K562 (cell line): Measurements from ENCODE around the gene CALHM1. TPM values are rescaled to one million over a fixed set of nuclear protein-coding genes. Genes with fewer than 3 reads are reported as not detected.

Experiments used
- ATAC-seq: fragments of 200-7000 bp; cut with Tn5 transposase; 3 replicates; pipeline ENCODE4 v1.9.1; 2020; ENCODE audit warnings: moderate library complexity
- BruUV-seq: library from RNA; stranded (reverse); fragments of 400-500 nt; replicated peaks from 2 replicates; lab custom pipeline; 2021; lab: Mats Ljungman, UMichigan
- CTCF ChIA-PET: fragments of 300-600 bp; formaldehyde crosslinking; extraction: SDS; loops from one replicate; lab custom pipeline; 2021; ENCODE audit warnings: low intra/inter-chr PET ratio; lab: Yijun Ruan, JAX
- POLR2A ChIA-PET: fragments of 300-600, 350-650 bp; sonication (Branson Sonifier 250); formaldehyde crosslinking; extraction: SDS; loops from one replicate; lab custom pipeline; 2021; ENCODE audit warnings: antibody characterized with exemption, inconsistent platforms; lab: Yijun Ruan, JAX
- DNase-seq, 4 experiments: peaks; one replicate each; pipeline versions ENCODE4 v3.0.0 to v3.0.0-alpha.2; 2011 to 2018; ENCODE audit warnings: low spot score in 3 of 4, mixed read lengths in 3 of 4; ENCODE audit errors: extremely low read depth in 1 of 4
- FAIRE-seq: peaks from 2 replicates; lab custom pipeline; 2011; peaks lifted over from hg19 to GRCh38; lab: Jason Lieb, UNC
- H2AFZ ChIP-seq: 2 replicates; pipeline ENCODE4 v1.6.0; 2011; ENCODE audit warnings: low read depth, low read length, control low read depth, inconsistent platforms
- H3K27ac ChIP-seq: fragments of 200-600 bp; 3 replicates; pipeline ENCODE4 v1.8.0; 2011; ENCODE audit warnings: low read depth, mild to moderate bottlenecking, control low read depth, inconsistent platforms, low read length, moderate library complexity, mixed read lengths; ENCODE audit errors: extremely low read depth
- H3K27me3 ChIP-seq, 2 experiments: fragments of 300-600 bp in 1 of 2; 2 replicates in 1 of 2; 3 replicates in 1 of 2; pipeline versions ENCODE4 v1.6.0 to v1.8.0; 2011; ENCODE audit warnings: inconsistent platforms in 2 of 2, low read length in 2 of 2, mild to moderate bottlenecking in 1 of 2, mixed read lengths in 1 of 2, moderate library complexity in 1 of 2; ENCODE audit not compliant: control insufficient read depth in 2 of 2, insufficient read depth in 2 of 2
- H3K36me3 ChIP-seq: fragments of 300-600 bp; 3 replicates; pipeline ENCODE4 v1.8.0; 2011; ENCODE audit warnings: mild to moderate bottlenecking, low read length, inconsistent platforms; ENCODE audit not compliant: control insufficient read depth, insufficient read depth
- H3K4me1 ChIP-seq, 2 experiments: fragments of 200-600 bp in 1 of 2; replicated peaks in 1 of 2; 2 replicates in 1 of 2; 3 replicates in 1 of 2; pipeline versions ENCODE4 v1.5.1 to v1.8.0; 2011; ENCODE audit warnings: inconsistent platforms in 2 of 2, low read length in 2 of 2, mild to moderate bottlenecking in 1 of 2, mixed read lengths in 1 of 2, moderate library complexity in 1 of 2; ENCODE audit not compliant: control insufficient read depth in 2 of 2, insufficient read depth in 2 of 2
- H3K4me2 ChIP-seq: 2 replicates; pipeline ENCODE4 v1.6.1; 2011; ENCODE audit warnings: low read length, control low read depth, inconsistent platforms, mixed read lengths; ENCODE audit not compliant: insufficient read depth
- H3K4me3 ChIP-seq: fragments of 200-600 bp; sonication (generic), shearing (Covaris generic); 2 replicates; pipeline ENCODE4 v1.5.1; 2016; ENCODE audit warnings: control low read depth, inconsistent platforms
- H3K79me2 ChIP-seq: fragments of 200-600 bp; 3 replicates; pipeline ENCODE4 v1.8.0; 2011; ENCODE audit warnings: low read length, inconsistent platforms; ENCODE audit not compliant: control insufficient read depth, insufficient read depth
- H3K9ac ChIP-seq, 2 experiments: 2 replicates each; pipeline versions ENCODE4 v1.6.0 to v1.6.1; 2011; ENCODE audit warnings: low read depth in 2 of 2, low read length in 2 of 2, control low read depth in 1 of 2, inconsistent platforms in 1 of 2, mild to moderate bottlenecking in 1 of 2, mixed read lengths in 1 of 2; ENCODE audit not compliant: insufficient read depth in 1 of 2
- H3K9me1 ChIP-seq: one replicate; pipeline ENCODE4 v1.6.0; 2011; ENCODE audit warnings: inconsistent platforms, mild to moderate bottlenecking, low read length, moderate library complexity; ENCODE audit not compliant: control insufficient read depth, insufficient read depth
- H3K9me3 ChIP-seq: replicated peaks from 2 replicates; pipeline ENCODE4 v1.5.1; 2011; ENCODE audit warnings: low read depth, low read length, inconsistent platforms; ENCODE audit not compliant: control insufficient read depth, insufficient read depth
- H4K20me1 ChIP-seq: replicated peaks from 2 replicates; pipeline ENCODE4 v1.6.1; 2011; ENCODE audit warnings: low read length, inconsistent platforms, mixed read lengths; ENCODE audit not compliant: control insufficient read depth, insufficient read depth
- HCFC1 ChIP-seq: IDR thresholded peaks from 2 replicates; pipeline ENCODE4 v1.6.1; 2012; ENCODE audit warnings: low read depth, low read length, improper control_type of control experiment
- POLR2G ChIP-seq: fragments of 200-400 bp; formaldehyde crosslinking; IDR thresholded peaks from 2 replicates; pipeline ENCODE4 v1.6.1; 2017; ENCODE audit warnings: low read depth, mild to moderate bottlenecking, antibody characterized with exemption, low read length, moderate library complexity
- SREBF1 ChIP-seq: fragments of 150-350 bp; IDR thresholded peaks from 2 replicates; pipeline ENCODE4 v1.6.1; 2014; ENCODE audit warnings: antibody characterized with exemption, low read depth, low read length, borderline replicate concordance
- ZNF24 ChIP-seq: fragments of 450-650 bp; IDR thresholded peaks from 2 replicates; pipeline ENCODE4 v1.6.1; 2016
- ZNF274 ChIP-seq: IDR thresholded peaks from 2 replicates; pipeline ENCODE4 v1.6.1; 2011; ENCODE audit warnings: low read depth, mild to moderate bottlenecking, low read length, moderate library complexity, borderline replicate concordance
- ZNF3 ChIP-seq: fragments of 250-450 bp; sonication (Bioruptor Pico); IDR thresholded peaks from 2 replicates; pipeline ENCODE4 v1.5.0; 2021; ENCODE audit warnings: mild to moderate bottlenecking, moderate library complexity
- ZNF507 ChIP-seq: conservative IDR thresholded peaks from 2 replicates; pipeline ENCODE4 v1.6.1; 2017; ENCODE audit warnings: missing genetic modification characterization, missing compliant biosample characterization
- WGBS: fragments of 100-300 bp; shearing (Covaris generic); methylation state at CpG from one replicate; pipeline ENCODE4 v1.1.6; 2016; ENCODE audit warnings: low coverage, mixed read lengths; ENCODE audit not compliant: insufficient coverage; ENCODE audit errors: missing lambda C conversion rate; 5-methylcytosine and 5-hydroxymethylcytosine counted together
- in situ Hi-C: fragments of 300-500 bp; cut with MboI; formaldehyde crosslinking; loops from 4 replicates; pipeline ENCODE4 v1.15.0; 2018; ENCODE audit warnings: inconsistent platforms, mixed read lengths
- intact Hi-C: fragments of 100-400 bp; cut with micrococcal nuclease; formaldehyde crosslinking; loops from 2 replicates; pipeline ENCODE4 v1.14.2; 2022
- polyA plus RNA-seq, 8 experiments: library from polyadenylated mRNA; depleted of rRNA in 4 of 8; stranded (reverse) in 5 of 8; unstranded in 3 of 8; fragments of >200 nt; fragmentation: Nextera tagmentation in 2 of 8; fragmentation: Illumina TruSeq in 1 of 8; extraction: Ambion mirVana in 2 of 8; extraction: Trizol in 1 of 8; gene quantifications; 2 replicates each; pipeline versions ENCODE4 v1.2.1 to v1.2.3, GENCODE V29; 2011 to 2014; ENCODE audit warnings: inconsistent platforms in 1 of 8, missing spikeins in 1 of 8
- total RNA-seq, 7 experiments: library from RNA; depleted of rRNA in 6 of 7; stranded (reverse); fragments of >200 nt in 6 of 7; fragmentation: Illumina TruSeq in 2 of 7; extraction: Trizol in 2 of 7; gene quantifications; 2 replicates each; pipeline versions ENCODE4 v1.2.1 to v1.2.3, GENCODE V29; 2011 to 2021; ENCODE audit warnings: low replicate concordance in 1 of 7

The CALHM1 gene
- total and polyA plus RNA-seq, 9 of the 15 experiments (the other 6 are each of a cell fraction or from before 2014, with no cell fraction given), result 0.03 TPM; not detected in 8

DNA sequence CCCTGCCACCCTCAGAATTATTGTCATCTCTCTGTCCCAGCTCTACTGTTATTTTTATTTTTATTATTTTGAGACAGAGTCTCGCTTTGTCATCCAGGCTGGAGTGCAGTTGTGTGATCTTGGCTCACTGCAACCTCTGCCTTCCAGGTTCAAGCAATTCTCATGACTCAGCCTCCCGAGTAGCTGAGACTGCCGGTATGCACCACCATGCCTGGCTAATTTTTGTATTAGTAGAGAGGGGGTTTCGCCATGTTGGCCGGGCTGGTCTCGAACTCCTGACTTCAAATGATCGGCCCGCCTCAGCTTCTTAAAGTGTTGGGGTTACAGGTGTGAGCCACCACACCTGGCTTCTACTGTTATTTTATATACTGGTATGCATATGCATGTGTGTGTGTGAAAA lies 17.5 kb downstream of the CALHM1 start (continued):
- TF ChIP-seq ZNF24, result no peak
- TF ChIP-seq ZNF274, result no peak
- no peak for TF ChIP-seq ZNF507 (tag)
- TF ChIP-seq SREBF1, result no peak

GRCh38 chr10:103440416-103440815 lies 18.3 kb downstream of the CALHM1 start:
- Histone ChIP-seq H2AFZ (no peak overlapping the region), H3K4me2 (no peak overlapping the region), H3K27me3 (no peaks in the 10 kb centered on the region), H3K79me2 (no peaks in the 10 kb centered on the region), H3K4me1 (no peaks in the 10 kb centered on the region; a peak in 1 of 5 replicates), H3K9me3 (no peaks in the 10 kb centered on the region), H3K36me3 (peaks cover 92% of the 10 kb centered on the region; the same call in 2 of the 3 replicates), H4K20me1 (no peaks in the 10 kb centered on the region), H3K4me3 (no peak overlapping the region), H3K9me1 (no peaks in the 10 kb centered on the region), H3K9ac (no peak overlapping the region; a peak in 1 of 4 replicates), H3K27ac (no peak overlapping the region)
- intact Hi-C loops (no loop called here), in situ Hi-C loops (no loop called here)
- no peak for DNase-seq
- no peak for TF ChIP-seq ZNF3 (CRISPR knock-in tag)
- no peak for TF ChIP-seq HCFC1
- TF ChIP-seq POLR2G, result peak; percentile 38; the same call in 1 of the 2 replicates
- no TSS peak for BruUV-seq
- ATAC-seq, result no peak
- ChIA-PET POLR2A (no interaction called here), CTCF (no interaction called here)
- no peak for FAIRE-seq
- WGBS, result 88% methylated on average over 4 of the region's 14 CpGs
